Prostate gland (tissue), 2 donors: ENCODE measurements around the gene AGBL5. TPM values are rescaled to one million over a fixed set of nuclear protein-coding genes. Genes with fewer than 3 reads are reported as not detected.

Source experiments
- DNase-seq: peaks from one replicate; pipeline ENCODE4 v3.0.0-alpha.2; 2019; ENCODE audit warnings: low spot score
- H3K27ac ChIP-seq, 2 donors: fragments of 200-600 bp; sonication (generic); 2 replicates each; pipeline ENCODE4 v1.5.1; 2017 to 2019
- H3K27me3 ChIP-seq: fragments of 200-600 bp; sonication (generic); replicated peaks from 2 replicates; pipeline ENCODE4 v1.5.1; 2019; ENCODE audit not compliant: insufficient read depth
- H3K36me3 ChIP-seq, 2 donors: fragments of 200-600 bp; sonication (generic); 1 replicate in 1 of 2; 2 replicates in 1 of 2; pipeline versions ENCODE4 v1.5.1 to v1.8.1; 2017 to 2019
- H3K4me1 ChIP-seq: fragments of 200-600 bp; sonication (generic); replicated peaks from 2 replicates; pipeline ENCODE4 v1.5.1; 2019
- H3K4me3 ChIP-seq, 2 donors: fragments of 200-600 bp; sonication (generic); 2 replicates each; pipeline ENCODE4 v1.5.1; 2017 to 2019
- H3K9me3 ChIP-seq: fragments of 200-600 bp; sonication (generic); 2 replicates; pipeline ENCODE4 v1.5.1; 2017
- CTCF ChIP-seq, 4 experiments: fragments of 200-600 bp in 2 of 4; fragments of 450-650 bp in 2 of 4; sonication (generic) in 2 of 4; IDR thresholded peaks; 1 replicate in 3 of 4; 2 replicates in 1 of 4; pipeline ENCODE4 v1.5.1; 2016 to 2019; ENCODE audit warnings: antibody characterized with exemption in 4 of 4, mild to moderate bottlenecking in 2 of 4, moderate library complexity in 2 of 4
- POLR2A ChIP-seq: fragments of 450-650 bp; IDR thresholded peaks from one replicate; pipeline ENCODE4 v1.6.1; 2016; ENCODE audit warnings: antibody characterized with exemption, mild to moderate bottlenecking
- POLR2AphosphoS5 ChIP-seq: sonication (generic); formaldehyde crosslinking; IDR thresholded peaks from one replicate; pipeline ENCODE4 v1.6.1; 2017; ENCODE audit warnings: antibody characterized with exemption
- WGBS: methylation state at CpG from one replicate; pipeline ENCODE4 v1.1.5; 2018; 5-methylcytosine and 5-hydroxymethylcytosine counted together
- intact Hi-C: fragments of 100-400 bp; cut with DNase I; formaldehyde crosslinking; loops from one replicate; pipeline ENCODE4 v1.14.2; 2022
- total RNA-seq, 2 donors: library from RNA; depleted of rRNA; stranded (reverse); fragments of >200 nt; gene quantifications; one replicate each; pipeline ENCODE4 v1.1.0, GENCODE V29; 2016

Gene AGBL5
- 10 to 100 TPM; 31.9 to 87.1 TPM for total RNA-seq

GRCh38 chr2:27050996-27051901 is at the start of gene AGBL5:
TSS of gene AGBL5 (plus strand) at chr2:27051668. CDS start at chr2:27052959, 1,291 bp downstream.
- Histone ChIP-seq H3K9me3 (no peaks in the 10 kb centered on the region), H3K4me3 (peak within 1 kb of the TSS; percentile 97 to 98), H3K4me1 (peaks cover 6% of the 10 kb centered on the region), H3K27me3 (no peaks in the 10 kb centered on the region), H3K27ac (peak within 1 kb of the TSS; percentile 85 to 90), H3K36me3 (peaks cover 0 to 5% of the 10 kb centered on the region in 2 donors)
- peak; percentile 95 for DNase-seq
- intact Hi-C loops: loop anchor here (2.0 kb wide), 1 partner anchor 28 kb away; the partner anchor contains the start of gene EMILIN1
- under 1% methylated on average over 49 of the region's 67 CpGs for WGBS
- TF ChIP-seq POLR2AphosphoS5 (peak; percentile 77), POLR2A (peak; percentile 43), CTCF (IDR thresholded peaks at IDR 0.05) (no peak)

GRCh38 chr2:27001950-27002349 is 49.5 kb upstream of the AGBL5 start:
- Histone ChIP-seq H3K27ac (no peak overlapping the region), H3K9me3 (no peaks in the 10 kb centered on the region), H3K36me3 (no peaks in the 10 kb centered on the region), H3K4me1 (no peaks in the 10 kb centered on the region), H3K4me3 (no peak overlapping the region), H3K27me3 (no peaks in the 10 kb centered on the region)
- TF ChIP-seq CTCF (IDR thresholded peaks at IDR 0.05) (no peak), POLR2AphosphoS5 (no peak), POLR2A (no peak)
- no peak for DNase-seq
- WGBS: 67% methylated on average over 5 of the region's 5 CpGs
- intact Hi-C loops: no loop called here

- H3K27ac ChIP-seq: no peak overlapping the region
- H3K27me3 ChIP-seq: no peaks in the 10 kb centered on the region
- H3K36me3 ChIP-seq: no peaks in the 10 kb centered on the region
- no peak for TF ChIP-seq CTCF (IDR thresholded peaks at IDR 0.05)
- no peak for TF ChIP-seq POLR2A
- no peak for TF ChIP-seq POLR2AphosphoS5
- H3K9me3 ChIP-seq: no peaks in the 10 kb centered on the region
- DNase-seq: no peak
- no peak overlapping the region for H3K4me3 ChIP-seq
- intact Hi-C loops: no loop called here
- H3K4me1 ChIP-seq: no peaks in the 10 kb centered on the region
- 89% methylated on average over 4 of the region's 4 CpGs for WGBS
Measured at GRCh38 chr2:27003007-27003406, 48.5 kb upstream of the AGBL5 start.

- Histone ChIP-seq H3K27ac (no peak overlapping the region), H3K9me3 (no peaks in the 10 kb centered on the region), H3K4me3 (no peak overlapping the region), H3K27me3 (no peaks in the 10 kb centered on the region), H3K4me1 (no peaks in the 10 kb centered on the region), H3K36me3 (no peaks in the 10 kb centered on the region)
- TF ChIP-seq POLR2AphosphoS5 (no peak), CTCF (IDR thresholded peaks at IDR 0.05) (no peak), POLR2A (no peak)
- intact Hi-C loops: no loop called here
- DNase-seq: no peak
- WGBS: 87% methylated on average over 9 of the region's 9 CpGs
Measured at GRCh38 chr2:27003857-27004256, 47.6 kb upstream of the AGBL5 start.
